UCSD-AML1 (cell line): ENCODE results near the gene GID8.
A peak's percentile ranks its signal among the peaks of the same experiment; 100 is the strongest.

Experiments
- DNase-seq: peaks from one replicate; lab custom pipeline; 2025; ENCODE audit not compliant: unreplicated experiment; lab: John Stamatoyannopoulos, UW

The GID8 gene

GRCh38 chr20:62902926-62903615 is 34.9 kb upstream of the GID8 start:
- no peak for DNase-seq

GRCh38 chr20:62905536-62906117 is 32.3 kb upstream of the GID8 start:
- no peak for DNase-seq

- no peak for DNase-seq
Observed at GRCh38 chr20:62906209-62906608, 31.7 kb upstream of the GID8 start.

- no peak for DNase-seq
Observed at GRCh38 chr20:62906647-62907375, 31.1 kb upstream of the GID8 start.

- no peak for DNase-seq
Observed at GRCh38 chr20:62907384-62908317, 30.3 kb upstream of the GID8 start.

GRCh38 chr20:62908971-62909791 is 28.8 kb upstream of the GID8 start:
- no peak for DNase-seq

GRCh38 chr20:62910217-62910766 is 27.7 kb upstream of the GID8 start:
- DNase-seq: no peak

GRCh38 chr20:62910777-62911497 is 27.0 kb upstream of the GID8 start:
- no peak for DNase-seq

GRCh38 chr20:62911701-62912280 is 26.2 kb upstream of the GID8 start:
- no peak for DNase-seq

- DNase-seq: no peak
Observed at GRCh38 chr20:62913043-62913630, 24.8 kb upstream of the GID8 start.

GRCh38 chr20:62914436-62914835 is 23.5 kb upstream of the GID8 start:
- no peak for DNase-seq

GRCh38 chr20:62914970-62915457 is 22.9 kb upstream of the GID8 start:
- no peak for DNase-seq

GRCh38 chr20:62916703-62917476 is 21.1 kb upstream of the GID8 start:
- no peak for DNase-seq

GRCh38 chr20:62917720-62918119 is 20.2 kb upstream of the GID8 start:
- DNase-seq: no peak

GRCh38 chr20:62918147-62918546 is 19.8 kb upstream of the GID8 start:
- no peak for DNase-seq

- peak; percentile 23 for DNase-seq
Observed at GRCh38 chr20:62918831-62919230, 19.1 kb upstream of the GID8 start.

- DNase-seq: no peak
Observed at GRCh38 chr20:62920039-62920645, 17.8 kb upstream of the GID8 start.
